Measurements from ENCODE around the gene AGBL3.
"Not testable (repeated sequence)": the region's sequence is repeated elsewhere in the genome, so short reads cannot be mapped to it uniquely, and the experiment has no call there.

AGBL3 gene

GRCh38 chr7:135165862-135166261 lies 179.6 kb downstream of the AGBL3 start:
- H3K4me3 Mint-ChIP-seq, result no peak overlapping the region
- peak overlapping the region; percentile 69 for H3K27ac Mint-ChIP-seq
- intact Hi-C loops (cut with micrococcal nuclease), result loop anchor here (5.0 to 10.0 kb wide), 2 partner anchors 429 to 521 kb away; partner anchors contain the start of gene BPGM
- H3K36me3 Mint-ChIP-seq (ENCODE audit: low read depth), result peaks cover 97% of the 10 kb centered on the region
- H3K4me1 Mint-ChIP-seq (ENCODE audit: low read depth), result peaks cover 72% of the 10 kb centered on the region
- peaks cover 9% of the 10 kb centered on the region for H3K9me3 Mint-ChIP-seq
- H3K27me3 Mint-ChIP-seq, result no peaks in the 10 kb centered on the region

- Mint-ChIP-seq H3K9me3 (peaks cover 9% of the 10 kb centered on the region), H3K36me3 (ENCODE audit: low read depth) (peaks cover 91% of the 10 kb centered on the region), H3K27ac (peak overlapping the region; percentile 69), H3K27me3 (no peaks in the 10 kb centered on the region), H3K4me1 (ENCODE audit: low read depth) (peaks cover 71% of the 10 kb centered on the region), H3K4me3 (no peak overlapping the region)
- intact Hi-C loops (cut with micrococcal nuclease), result loop anchor here (5.0 to 10.0 kb wide), 2 partner anchors 429 to 522 kb away; partner anchors contain the start of gene BPGM
Observed at GRCh38 chr7:135166338-135166990, 180.2 kb downstream of the AGBL3 start.

GRCh38 chr7:135167365-135167917 lies 181.1 kb downstream of the AGBL3 start:
- Mint-ChIP-seq H3K27ac (peak overlapping the region; percentile 99), H3K36me3 (ENCODE audit: low read depth) (peaks cover 88% of the 10 kb centered on the region), H3K27me3 (no peaks in the 10 kb centered on the region), H3K4me1 (ENCODE audit: low read depth) (peaks cover 71% of the 10 kb centered on the region), H3K4me3 (peak overlapping the region; percentile 62), H3K9me3 (peaks cover 3% of the 10 kb centered on the region)
- intact Hi-C loops (cut with micrococcal nuclease), result loop anchor here (5.0 to 10.0 kb wide), 2 partner anchors 430 to 523 kb away; partner anchors contain the start of gene BPGM

- H3K4me1 Mint-ChIP-seq (ENCODE audit: low read depth), result peaks cover 70% of the 10 kb centered on the region
- no peaks in the 10 kb centered on the region for H3K9me3 Mint-ChIP-seq
- intact Hi-C loops (cut with micrococcal nuclease), result loop anchor here (5.0 to 10.0 kb wide), 2 partner anchors 431 to 523 kb away; partner anchors contain the start of gene BPGM
- H3K27ac Mint-ChIP-seq, result peak overlapping the region; percentile 99
- no peaks in the 10 kb centered on the region for H3K27me3 Mint-ChIP-seq
- peaks cover 82% of the 10 kb centered on the region for H3K36me3 Mint-ChIP-seq (ENCODE audit: low read depth)
- peak overlapping the region; percentile 62 for H3K4me3 Mint-ChIP-seq
Observed at GRCh38 chr7:135168001-135168400, 181.7 kb downstream of the AGBL3 start.

- peak overlapping the region; percentile 99 for H3K27ac Mint-ChIP-seq
- intact Hi-C loops (cut with micrococcal nuclease), result loop anchor here (5.0 to 10.0 kb wide), 2 partner anchors 431 to 524 kb away; partner anchors contain the start of gene BPGM
- H3K9me3 Mint-ChIP-seq, result no peaks in the 10 kb centered on the region
- peak overlapping the region; percentile 92 for H3K4me3 Mint-ChIP-seq
- peaks cover 70% of the 10 kb centered on the region for H3K4me1 Mint-ChIP-seq (ENCODE audit: low read depth)
- H3K27me3 Mint-ChIP-seq, result no peaks in the 10 kb centered on the region
- H3K36me3 Mint-ChIP-seq (ENCODE audit: low read depth), result peaks cover 78% of the 10 kb centered on the region
Observed at GRCh38 chr7:135168489-135169140, 182.3 kb downstream of the AGBL3 start.

GRCh38 chr7:135169141-135169963 lies 183.0 kb downstream of the AGBL3 start:
- H3K27me3 Mint-ChIP-seq, result no peaks in the 10 kb centered on the region
- peaks cover 70% of the 10 kb centered on the region for H3K4me1 Mint-ChIP-seq (ENCODE audit: low read depth)
- H3K36me3 Mint-ChIP-seq (ENCODE audit: low read depth), result peaks cover 70% of the 10 kb centered on the region
- H3K27ac Mint-ChIP-seq, result peak overlapping the region; percentile 99
- no peaks in the 10 kb centered on the region for H3K9me3 Mint-ChIP-seq
- H3K4me3 Mint-ChIP-seq, result peak overlapping the region; percentile 92
- intact Hi-C loops (cut with micrococcal nuclease), result loop anchor here (5.0 to 10.0 kb wide), 2 partner anchors 432 to 525 kb away; partner anchors contain the start of gene BPGM

- intact Hi-C loops (cut with micrococcal nuclease), result loop anchor here (2.0 to 10.0 kb wide), 4 partner anchors 41 to 525 kb away; partner anchors contain the start of genes AGBL3, BPGM and WDR91
- peaks cover 65% of the 10 kb centered on the region for H3K36me3 Mint-ChIP-seq (ENCODE audit: low read depth)
- no peaks in the 10 kb centered on the region for H3K27me3 Mint-ChIP-seq
- H3K4me3 Mint-ChIP-seq, result peak overlapping the region; percentile 92
- H3K4me1 Mint-ChIP-seq (ENCODE audit: low read depth), result peaks cover 65% of the 10 kb centered on the region
- H3K9me3 Mint-ChIP-seq, result no peaks in the 10 kb centered on the region
- peak overlapping the region; percentile 99 for H3K27ac Mint-ChIP-seq
Observed at GRCh38 chr7:135169964-135170273, 183.6 kb downstream of the AGBL3 start.

- Mint-ChIP-seq H3K9me3 (no peaks in the 10 kb centered on the region), H3K36me3 (ENCODE audit: low read depth) (peaks cover 59% of the 10 kb centered on the region), H3K4me3 (peak within 1 kb of the TSS; percentile 92), H3K27me3 (no peaks in the 10 kb centered on the region), H3K4me1 (ENCODE audit: low read depth) (peaks cover 60% of the 10 kb centered on the region), H3K27ac (peak within 1 kb of the TSS; percentile 99)
- intact Hi-C loops (cut with micrococcal nuclease), result loop anchor here (2.0 kb wide), 2 partner anchors 40 to 184 kb away; partner anchors contain the start of genes AGBL3 and WDR91
Observed at GRCh38 chr7:135170274-135170997, 184.1 kb downstream of the AGBL3 start, which contains the start of gene CYREN. CYREN (minus strand) TSS chr7:135170707; CDS start chr7:135168922, 1,785 bp downstream.

GRCh38 chr7:135170998-135171481 lies 184.7 kb downstream of the AGBL3 start:
- intact Hi-C loops (cut with micrococcal nuclease), result loop anchor here (2.0 kb wide), 2 partner anchors 40 to 184 kb away; partner anchors contain the start of genes AGBL3 and WDR91
- not testable (repeated sequence) for H3K9me3 Mint-ChIP-seq
- peaks cover 57% of the 10 kb centered on the region for H3K4me1 Mint-ChIP-seq (ENCODE audit: low read depth)

GRCh38 chr7:135171581-135172291 lies 185.4 kb downstream of the AGBL3 start:
- H3K36me3 Mint-ChIP-seq (ENCODE audit: low read depth), result peaks cover 46% of the 10 kb centered on the region
- intact Hi-C loops (cut with micrococcal nuclease), result loop anchor here (2.0 kb wide), 2 partner anchors 39 to 185 kb away; partner anchors contain the start of genes AGBL3 and WDR91
- not testable (repeated sequence) for H3K27me3 Mint-ChIP-seq, H3K4me3 Mint-ChIP-seq, H3K9me3 Mint-ChIP-seq
- H3K27ac Mint-ChIP-seq, result peak overlapping the region; percentile 99
- peaks cover 50% of the 10 kb centered on the region for H3K4me1 Mint-ChIP-seq (ENCODE audit: low read depth)

More at GRCh38 chr7:135170998-135171481, 184.7 kb downstream of the AGBL3 start:
- Mint-ChIP-seq H3K27ac (peak overlapping the region; percentile 99), H3K36me3 (ENCODE audit: low read depth) (peaks cover 53% of the 10 kb centered on the region), H3K4me3 (peak overlapping the region; percentile 92)
- not testable (repeated sequence) for H3K27me3 Mint-ChIP-seq

GRCh38 chr7:135173916-135174315 lies 187.6 kb downstream of the AGBL3 start:
- H3K9me3 Mint-ChIP-seq; H3K4me3 Mint-ChIP-seq; H3K27ac Mint-ChIP-seq; intact Hi-C loops (cut with micrococcal nuclease); H3K27me3 Mint-ChIP-seq: not testable (repeated sequence)
- Mint-ChIP-seq H3K4me1 (ENCODE audit: low read depth) (peaks cover 29% of the 10 kb centered on the region), H3K36me3 (ENCODE audit: low read depth) (peaks cover 25% of the 10 kb centered on the region)

- Mint-ChIP-seq H3K36me3 (ENCODE audit: low read depth) (peaks cover 14% of the 10 kb centered on the region), H3K9me3 (peaks cover 6% of the 10 kb centered on the region), H3K4me3 (no peak overlapping the region), H3K27me3 (no peaks in the 10 kb centered on the region), H3K4me1 (ENCODE audit: low read depth) (peaks cover 18% of the 10 kb centered on the region), H3K27ac (no peak overlapping the region)
- intact Hi-C loops (cut with micrococcal nuclease), result no loop called here
Observed at GRCh38 chr7:135174941-135175340, 188.6 kb downstream of the AGBL3 start.
